Osteocyte (in vitro differentiated cells): ENCODE data around the gene JKAMP. TPM values are rescaled to one million over a fixed set of nuclear protein-coding genes. Genes with fewer than 3 reads are reported as not detected.

Experiments used
- DNase-seq: peaks from one replicate; pipeline ENCODE4 v3.0.0; 2021; ENCODE audit warnings: mixed read lengths; ENCODE audit not compliant: unreplicated experiment; ENCODE audit errors: extremely low spot score
- H3K27ac Mint-ChIP-seq: one replicate; pipeline ENCODE4 v1.8.0; 2021; ENCODE audit warnings: mild to moderate bottlenecking, mixed read lengths; ENCODE audit not compliant: unreplicated experiment
- H3K27me3 Mint-ChIP-seq: one replicate; pipeline ENCODE4 v1.8.0; 2021; ENCODE audit warnings: mixed read lengths; ENCODE audit not compliant: unreplicated experiment
- H3K36me3 Mint-ChIP-seq: one replicate; pipeline ENCODE4 v1.8.0; 2021; ENCODE audit warnings: mixed read lengths; ENCODE audit not compliant: unreplicated experiment
- H3K4me1 Mint-ChIP-seq: one replicate; pipeline ENCODE4 v1.8.0; 2021; ENCODE audit warnings: mixed read lengths; ENCODE audit not compliant: unreplicated experiment
- H3K4me3 Mint-ChIP-seq: one replicate; pipeline ENCODE4 v1.8.0; 2021; ENCODE audit warnings: mild to moderate bottlenecking, moderate library complexity, mixed read lengths; ENCODE audit not compliant: unreplicated experiment
- H3K9me3 Mint-ChIP-seq: one replicate; pipeline ENCODE4 v1.8.0; 2021; ENCODE audit warnings: mixed read lengths; ENCODE audit not compliant: unreplicated experiment
- CTCF ChIP-seq: fragments of 200-600 bp; sonication (generic); IDR thresholded peaks from 2 replicates; pipeline ENCODE4 v1.5.0; 2021; ENCODE audit warnings: antibody characterized with exemption, mild to moderate bottlenecking, moderate library complexity
- total RNA-seq: library from RNA; stranded (reverse); gene quantifications from 2 replicates; pipeline ENCODE4 v1.2.1, GENCODE V29; 2021

The JKAMP gene
- total RNA-seq, 1 donor from 2014 or later = 47.6 TPM

GRCh38 chr14:59534361-59534987, 50.2 kb downstream of the JKAMP start:
- Mint-ChIP-seq H3K36me3 (no peaks in the 10 kb centered on the region), H3K4me3 (no peak overlapping the region), H3K27me3 (peaks cover 6% of the 10 kb centered on the region), H3K4me1 (no peaks in the 10 kb centered on the region), H3K27ac (no peak overlapping the region), H3K9me3 (no peaks in the 10 kb centered on the region)
- DNase-seq = no peak
- no peak for TF ChIP-seq CTCF

GRCh38 chr14:59537476-59537875, 53.2 kb downstream of the JKAMP start:
- no peak for TF ChIP-seq CTCF
- H3K9me3 Mint-ChIP-seq = no peaks in the 10 kb centered on the region
- H3K27ac Mint-ChIP-seq = no peak overlapping the region
- H3K27me3 Mint-ChIP-seq = peaks cover 9% of the 10 kb centered on the region
- no peak for DNase-seq
- H3K36me3 Mint-ChIP-seq = no peaks in the 10 kb centered on the region
- H3K4me1 Mint-ChIP-seq = no peaks in the 10 kb centered on the region
- H3K4me3 Mint-ChIP-seq = no peak overlapping the region

- H3K4me3 Mint-ChIP-seq = no peak overlapping the region
- TF ChIP-seq CTCF = no peak
Observed at GRCh38 chr14:59538936-59539335, 54.6 kb downstream of the JKAMP start.

GRCh38 chr14:59540852-59541251, 56.5 kb downstream of the JKAMP start:
- Mint-ChIP-seq H3K36me3 (no peaks in the 10 kb centered on the region), H3K9me3 (no peaks in the 10 kb centered on the region), H3K27ac (no peak overlapping the region), H3K4me3 (no peak overlapping the region), H3K4me1 (no peaks in the 10 kb centered on the region), H3K27me3 (peaks cover 12% of the 10 kb centered on the region)
- TF ChIP-seq CTCF = no peak
- no peak for DNase-seq

More at GRCh38 chr14:59538936-59539335, 54.6 kb downstream of the JKAMP start:
- Mint-ChIP-seq H3K36me3 (no peaks in the 10 kb centered on the region), H3K4me1 (no peaks in the 10 kb centered on the region), H3K27ac (no peak overlapping the region), H3K9me3 (no peaks in the 10 kb centered on the region), H3K27me3 (peaks cover 11% of the 10 kb centered on the region)
- no peak for DNase-seq

- DNase-seq = no peak
- Mint-ChIP-seq H3K4me3 (no peak overlapping the region), H3K4me1 (no peaks in the 10 kb centered on the region), H3K9me3 (no peaks in the 10 kb centered on the region), H3K36me3 (no peaks in the 10 kb centered on the region), H3K27ac (no peak overlapping the region), H3K27me3 (peaks cover 12% of the 10 kb centered on the region)
- TF ChIP-seq CTCF = no peak
Observed at GRCh38 chr14:59541731-59542130, 57.4 kb downstream of the JKAMP start.
